ENCODE measurements around the gene RBP3.

GRCh38 chr10:47331954-47332353, 16.2 kb upstream of the RBP3 start:
- TF ChIP-seq CTCF (IDR thresholded peaks at IDR 0.05) (no peak), POLR2A (IDR thresholded peaks at IDR 0.05) (no peak)

Data from heart left ventricle (tissue), 13 donors.